D721Med (cell line): Measurements from ENCODE around the gene RNF11.
"Not testable (repeated sequence)": the region's sequence is repeated elsewhere in the genome, so short reads cannot be mapped to it uniquely, and the experiment has no call there.

ENCODE experiments used
- DNase-seq: peaks from one replicate; pipeline ENCODE4 v3.0.0; 2011; ENCODE audit warnings: low spot score; ENCODE audit not compliant: insufficient read length
- FAIRE-seq: peaks from 2 replicates; lab custom pipeline; 2011; peaks lifted over from hg19 to GRCh38; lab: Jason Lieb, UNC
- CTCF ChIP-seq: IDR thresholded peaks from 2 replicates; pipeline ENCODE4 v1.5.1; 2012; ENCODE audit warnings: mild to moderate bottlenecking, control low read depth; ENCODE audit not compliant: insufficient read depth; ENCODE audit errors: missing control alignments

The RNF11 gene

GRCh38 chr1:51238034-51238403 lies 1.9 kb downstream of the RNF11 start:
- TF ChIP-seq CTCF, result no peak
- FAIRE-seq (peak; percentile 48), DNase-seq (no peak)

- no peak for TF ChIP-seq CTCF
- DNase-seq (no peak), FAIRE-seq (peak; percentile 16)
Measured at GRCh38 chr1:51240084-51240483, 4.0 kb downstream of the RNF11 start.

- FAIRE-seq, result no peak
- no peak for TF ChIP-seq CTCF
- DNase-seq, result no peak
Measured at GRCh38 chr1:51241119-51241518, 5.0 kb downstream of the RNF11 start.

GRCh38 chr1:51242546-51242945 lies 6.5 kb downstream of the RNF11 start:
- FAIRE-seq (no peak), DNase-seq (no peak)
- no peak for TF ChIP-seq CTCF

GRCh38 chr1:51247022-51247421 lies 10.9 kb downstream of the RNF11 start:
- FAIRE-seq (no peak), DNase-seq (no peak)
- no peak for TF ChIP-seq CTCF

- DNase-seq (no peak), FAIRE-seq (no peak)
- TF ChIP-seq CTCF, result no peak
Measured at GRCh38 chr1:51247499-51247898, 11.4 kb downstream of the RNF11 start.

- no peak for FAIRE-seq
- no peak for TF ChIP-seq CTCF
- no peak for DNase-seq
Measured at GRCh38 chr1:51249445-51249844, 13.4 kb downstream of the RNF11 start.

- not testable (repeated sequence) for DNase-seq, FAIRE-seq
Measured at GRCh38 chr1:51250729-51251128, 14.7 kb downstream of the RNF11 start.

GRCh38 chr1:51251165-51251564 lies 15.1 kb downstream of the RNF11 start:
- not testable (repeated sequence) for FAIRE-seq, DNase-seq
